Astrocyte (in vitro differentiated cells and primary cell): ENCODE results near the gene CXADR.

ENCODE experiments used
- CTCF ChIP-seq: IDR thresholded peaks from 2 replicates; pipeline ENCODE4 v1.5.1; 2011; ENCODE audit warnings: low read depth, mild to moderate bottlenecking, inconsistent platforms, low read length, moderate library complexity; ENCODE audit not compliant: insufficient read depth
- EZH2 ChIP-seq: IDR thresholded peaks from 2 replicates; pipeline ENCODE4 v1.6.1; 2012; ENCODE audit warnings: mild to moderate bottlenecking, low read length, inconsistent platforms; ENCODE audit not compliant: insufficient read depth

GRCh38 chr21:17488620-17489019 is 24.2 kb upstream of the CXADR start:
- TF ChIP-seq EZH2 (no peak), CTCF (no peak)
